Uterus (tissue), 4 donors: ENCODE data around the gene ACAP3. TPM values are rescaled to one million over a fixed set of nuclear protein-coding genes. Genes with fewer than 3 reads are reported as not detected.

Experiments used
- DNase-seq, 2 donors: peaks; one replicate each; pipeline ENCODE4 v3.0.0-alpha.2; 2019 to 2020
- H3K27ac ChIP-seq, 2 donors: fragments of 200-600 bp; sonication (generic); 1 replicate in 1 of 2; 2 replicates in 1 of 2; pipeline ENCODE4 v1.5.1; 2016 to 2018
- H3K27me3 ChIP-seq, 2 donors: fragments of 200-600 bp; sonication (generic); one replicate each; pipeline ENCODE4 v1.5.1; 2018 to 2019; ENCODE audit warnings: control low read depth in 1 of 2
- H3K36me3 ChIP-seq, 2 donors: fragments of 200-600 bp; sonication (generic); one replicate each; pipeline ENCODE4 v1.5.1; 2019; ENCODE audit warnings: control low read depth in 1 of 2
- H3K4me1 ChIP-seq, 2 donors: fragments of 200-600 bp; sonication (generic); one replicate each; pipeline ENCODE4 v1.5.1; 2018 to 2019; ENCODE audit warnings: control low read depth in 1 of 2
- H3K4me3 ChIP-seq, 2 donors: fragments of 200-600 bp; sonication (generic); 1 replicate in 1 of 2; 2 replicates in 1 of 2; pipeline ENCODE4 v1.5.1; 2018 to 2019; ENCODE audit warnings: mild to moderate bottlenecking in 1 of 2
- H3K9me3 ChIP-seq, 2 donors: fragments of 200-600 bp; sonication (generic); one replicate each; pipeline ENCODE4 v1.5.1; 2019; ENCODE audit warnings: control low read depth in 1 of 2
- POLR2A ChIP-seq, 2 donors: fragments of 450-650 bp; IDR thresholded peaks; one replicate each; pipeline ENCODE4 v1.6.1; 2016; ENCODE audit warnings: antibody characterized with exemption in 2 of 2, mild to moderate bottlenecking in 1 of 2, moderate library complexity in 1 of 2
- intact Hi-C: fragments of 100-400 bp; cut with DNase I; formaldehyde crosslinking; loops from one replicate; pipeline ENCODE4 v1.15.1; 2023; ENCODE audit warnings: low total_unique reads
- total RNA-seq, 4 donors: library from RNA; depleted of rRNA in 3 of 4; stranded (reverse); fragments of >200 nt in 3 of 4; gene quantifications; one replicate each; pipeline versions ENCODE4 v1.1.0 to v1.2.4, GENCODE V29; 2014 to 2023
- TF ChIP-seq, protein P1 (sequence below), 4 experiments: fragments of 200-600 bp in 2 of 4; fragments of 450-650 bp in 2 of 4; sonication (generic) in 2 of 4; IDR thresholded peaks; one replicate each; pipeline ENCODE4 v1.5.1; 2016 to 2019; ENCODE audit warnings: antibody characterized with exemption in 4 of 4, mild to moderate bottlenecking in 2 of 4, moderate library complexity in 1 of 4
- donor health status: DM: yes; HTN: yes; CAD: no.

The ACAP3 gene
- total RNA-seq, 4 donors from 2014 or later, result 11.2 to 98.5 (median 44.0) TPM

DNA sequence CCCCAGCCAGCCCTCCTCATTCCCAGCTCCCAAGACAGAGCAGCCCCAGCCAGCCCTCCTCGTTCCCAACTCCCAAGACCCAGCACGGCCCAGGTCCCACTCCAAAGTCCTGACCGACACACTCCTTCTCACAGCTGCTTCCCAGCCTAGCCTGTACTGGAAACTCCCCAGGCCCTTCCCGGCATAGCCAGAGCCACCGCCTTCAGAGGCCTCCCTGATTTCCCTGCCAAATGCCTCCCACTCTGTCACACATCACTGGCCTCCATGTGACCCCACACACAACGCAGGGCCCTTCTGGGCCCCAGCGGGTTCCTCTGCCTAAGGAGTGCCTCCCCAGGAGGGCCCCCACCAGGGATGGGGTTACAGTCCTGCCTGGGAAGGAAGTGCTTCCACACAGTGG is 36.9 kb downstream of the ACAP3 start:
- no peak overlapping the region for H3K4me3 ChIP-seq
- no peak for TF ChIP-seq POLR2A (IDR thresholded peaks at IDR 0.05)
- TF ChIP-seq, protein P1, sequence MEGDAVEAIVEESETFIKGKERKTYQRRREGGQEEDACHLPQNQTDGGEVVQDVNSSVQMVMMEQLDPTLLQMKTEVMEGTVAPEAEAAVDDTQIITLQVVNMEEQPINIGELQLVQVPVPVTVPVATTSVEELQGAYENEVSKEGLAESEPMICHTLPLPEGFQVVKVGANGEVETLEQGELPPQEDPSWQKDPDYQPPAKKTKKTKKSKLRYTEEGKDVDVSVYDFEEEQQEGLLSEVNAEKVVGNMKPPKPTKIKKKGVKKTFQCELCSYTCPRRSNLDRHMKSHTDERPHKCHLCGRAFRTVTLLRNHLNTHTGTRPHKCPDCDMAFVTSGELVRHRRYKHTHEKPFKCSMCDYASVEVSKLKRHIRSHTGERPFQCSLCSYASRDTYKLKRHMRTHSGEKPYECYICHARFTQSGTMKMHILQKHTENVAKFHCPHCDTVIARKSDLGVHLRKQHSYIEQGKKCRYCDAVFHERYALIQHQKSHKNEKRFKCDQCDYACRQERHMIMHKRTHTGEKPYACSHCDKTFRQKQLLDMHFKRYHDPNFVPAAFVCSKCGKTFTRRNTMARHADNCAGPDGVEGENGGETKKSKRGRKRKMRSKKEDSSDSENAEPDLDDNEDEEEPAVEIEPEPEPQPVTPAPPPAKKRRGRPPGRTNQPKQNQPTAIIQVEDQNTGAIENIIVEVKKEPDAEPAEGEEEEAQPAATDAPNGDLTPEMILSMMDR (IDR thresholded peaks at IDR 0.05), result no peak
- no peaks in the 10 kb centered on the region for H3K27me3 ChIP-seq
- no peak for DNase-seq
- H3K9me3 ChIP-seq, result no peaks in the 10 kb centered on the region
- intact Hi-C loops, result no loop called here
- no peaks in the 10 kb centered on the region for H3K36me3 ChIP-seq
- no peak overlapping the region for H3K27ac ChIP-seq
- peaks cover 12 to 22% of the 10 kb centered on the region in 2 donors for H3K4me1 ChIP-seq

DNA sequence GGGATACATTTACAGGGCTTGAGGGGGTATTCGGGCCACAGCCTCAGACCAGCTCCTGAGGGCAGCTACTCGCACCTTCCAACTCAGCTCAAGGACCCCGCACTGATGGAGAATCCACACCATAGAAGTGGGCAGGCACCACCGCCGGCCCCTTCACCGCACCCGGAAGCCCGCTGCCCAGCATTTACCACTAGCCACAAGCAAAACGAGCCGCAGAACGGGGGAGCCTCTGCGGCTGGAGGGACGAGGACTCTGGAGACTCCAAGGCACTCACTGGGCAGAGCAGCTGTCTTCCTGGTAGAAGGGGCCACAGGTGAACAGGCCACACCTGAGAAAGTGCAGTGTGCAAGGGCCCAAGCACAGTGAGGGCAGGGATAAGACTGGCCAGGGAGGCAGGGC is 39.4 kb downstream of the ACAP3 start:
- Histone ChIP-seq H3K4me3 (no peak overlapping the region), H3K27ac (no peak overlapping the region), H3K9me3 (no peaks in the 10 kb centered on the region), H3K27me3 (no peaks in the 10 kb centered on the region), H3K4me1 (peaks cover 12 to 16% of the 10 kb centered on the region in 2 donors), H3K36me3 (no peaks in the 10 kb centered on the region)
- no peak for DNase-seq
- TF ChIP-seq, protein P1 (IDR thresholded peaks at IDR 0.05), result no peak
- no peak for TF ChIP-seq POLR2A (IDR thresholded peaks at IDR 0.05)
- intact Hi-C loops, result no loop called here

DNA sequence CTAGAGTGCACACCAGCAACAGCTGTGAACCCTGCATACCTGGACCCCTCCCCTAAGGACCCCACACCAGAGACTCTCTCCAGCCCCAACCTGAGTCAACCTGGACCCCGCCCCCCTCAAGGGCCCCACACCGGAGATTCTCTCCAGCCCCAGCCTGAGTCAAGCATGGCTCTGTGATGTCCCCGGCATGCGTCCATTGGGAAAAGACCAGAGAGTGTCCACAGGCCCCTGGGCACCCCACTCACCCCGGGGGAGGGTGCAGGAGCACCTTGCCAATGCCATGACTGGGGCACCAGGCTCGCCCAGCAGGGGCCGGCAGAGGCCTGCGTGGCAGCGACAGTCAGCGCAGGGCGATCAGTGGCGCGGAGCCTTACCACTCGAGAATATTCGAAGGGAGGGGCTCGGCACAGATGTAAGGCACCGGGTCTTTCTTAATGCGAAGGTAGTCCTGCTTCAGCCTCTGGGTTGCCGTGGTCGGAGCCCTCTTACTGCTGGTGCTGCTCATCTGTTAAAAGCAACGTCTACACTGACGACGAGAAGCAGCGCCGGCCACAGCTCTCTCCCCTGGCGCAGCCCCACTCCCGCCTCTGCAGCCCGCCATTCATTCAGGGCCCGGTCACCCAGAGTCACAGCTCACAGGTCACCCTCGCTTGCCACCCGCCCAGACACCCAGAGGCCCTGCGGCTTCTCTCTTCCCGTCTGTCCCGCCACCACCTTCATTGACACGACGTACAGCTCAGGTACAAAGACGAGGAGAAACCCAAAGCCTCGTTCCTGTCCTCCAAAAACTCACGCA is 40.0 kb downstream of the ACAP3 start:
- H3K4me1 ChIP-seq, result peaks cover 12 to 16% of the 10 kb centered on the region in 2 donors
- TF ChIP-seq POLR2A (IDR thresholded peaks at IDR 0.05), result no peak
- TF ChIP-seq, protein P1 (IDR thresholded peaks at IDR 0.05), result no peak
- intact Hi-C loops, result no loop called here
- H3K27me3 ChIP-seq, result no peaks in the 10 kb centered on the region
- no peaks in the 10 kb centered on the region for H3K36me3 ChIP-seq
- H3K27ac ChIP-seq, result no peak overlapping the region
- H3K9me3 ChIP-seq, result no peaks in the 10 kb centered on the region
- H3K4me3 ChIP-seq, result no peak overlapping the region
- DNase-seq, result no peak

DNA sequence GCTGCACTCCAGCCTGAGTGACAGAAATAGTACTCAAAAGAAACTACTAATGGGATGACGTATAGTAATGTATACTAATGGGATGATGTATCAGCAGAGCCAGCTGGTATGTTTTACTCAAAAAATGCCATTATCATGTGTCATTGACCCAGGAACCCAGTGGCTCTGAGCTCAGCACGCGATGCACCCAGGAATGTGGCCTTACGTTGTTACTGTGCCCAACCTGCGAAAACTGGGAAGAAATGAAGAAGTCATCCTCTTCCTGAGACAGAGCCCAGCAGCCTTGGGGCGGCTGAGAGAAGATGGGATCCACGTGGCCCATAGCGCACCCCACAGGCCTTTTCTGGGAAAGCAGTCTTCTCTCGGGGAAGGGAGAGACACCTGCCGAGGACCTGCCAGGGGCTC is 42.9 kb downstream of the ACAP3 start:
- Histone ChIP-seq H3K4me3 (no peak overlapping the region), H3K9me3 (no peaks in the 10 kb centered on the region), H3K4me1 (no peaks in the 10 kb centered on the region), H3K36me3 (no peaks in the 10 kb centered on the region), H3K27me3 (no peaks in the 10 kb centered on the region), H3K27ac (no peak overlapping the region)
- no peak for DNase-seq
- no peak for TF ChIP-seq POLR2A (IDR thresholded peaks at IDR 0.05)
- TF ChIP-seq, protein P1 (IDR thresholded peaks at IDR 0.05), result no peak
- intact Hi-C loops, result no loop called here

DNA sequence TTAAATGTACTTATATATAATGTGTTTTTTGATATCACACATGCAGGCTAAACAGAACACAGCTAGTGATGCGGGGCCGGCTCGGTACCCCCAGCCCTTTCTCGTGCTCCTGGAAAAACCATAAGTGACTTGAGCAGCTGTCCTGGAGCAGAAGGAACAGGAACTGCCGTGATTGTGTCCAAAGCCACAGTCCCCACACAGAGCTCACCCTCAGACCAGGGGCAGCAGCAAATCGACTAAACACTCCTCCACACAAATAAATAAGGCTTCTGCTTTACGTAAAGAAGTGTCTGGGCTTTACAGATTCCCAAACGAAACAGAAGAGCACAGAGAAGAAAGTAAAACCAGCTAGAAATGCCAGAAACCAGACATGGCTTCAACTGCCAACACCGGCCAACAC is 43.7 kb downstream of the ACAP3 start:
- H3K36me3 ChIP-seq, result no peaks in the 10 kb centered on the region
- no peak for DNase-seq
- TF ChIP-seq POLR2A (IDR thresholded peaks at IDR 0.05), result no peak
- TF ChIP-seq, protein P1 (IDR thresholded peaks at IDR 0.05), result no peak
- no peaks in the 10 kb centered on the region for H3K4me1 ChIP-seq
- no peak overlapping the region for H3K27ac ChIP-seq
- intact Hi-C loops, result no loop called here
- no peak overlapping the region for H3K4me3 ChIP-seq
- no peaks in the 10 kb centered on the region for H3K27me3 ChIP-seq
- no peaks in the 10 kb centered on the region for H3K9me3 ChIP-seq
